K562 (cell line): ENCODE data around the gene ING4. TPM values are rescaled to one million over a fixed set of nuclear protein-coding genes. Genes with fewer than 3 reads are reported as not detected.

ENCODE experiments used
- BRD4 ChIP-seq: fragments of 200-600 bp; sonication (generic); IDR thresholded peaks from 2 replicates; pipeline ENCODE4 v1.6.1; 2017; ENCODE audit warnings: inconsistent platforms
- E2F3 ChIP-seq: fragments of 250-450 bp; sonication (Bioruptor Pico); IDR thresholded peaks from 2 replicates; pipeline ENCODE4 v1.4.0; 2020; ENCODE audit warnings: mild to moderate bottlenecking
- EGR1 ChIP-seq: fragments of 450-650 bp; conservative IDR thresholded peaks from 2 replicates; pipeline ENCODE4 v1.6.1; 2017; ENCODE audit warnings: mild to moderate bottlenecking
- ELF4 ChIP-seq: fragments of 450-650 bp; formaldehyde crosslinking; IDR thresholded peaks from 2 replicates; pipeline ENCODE4 v1.4.0; 2022; ENCODE audit warnings: missing genetic modification characterization
- L3MBTL2 ChIP-seq: fragments of 450-650 bp; IDR thresholded peaks from 2 replicates; pipeline ENCODE4 v1.6.1; 2016; ENCODE audit warnings: mild to moderate bottlenecking, moderate library complexity
- LARP7 ChIP-seq: fragments of 450-650 bp; IDR thresholded peaks from 2 replicates; pipeline ENCODE4 v1.6.1; 2016
- MAZ ChIP-seq, 2 experiments: fragments of 450-650 bp in 1 of 2; sonication (generic) in 1 of 2; formaldehyde crosslinking; IDR thresholded peaks in 1 of 2; conservative IDR thresholded peaks in 1 of 2; 2 replicates each; pipeline versions ENCODE4 v1.4.0 to v1.5.0; 2020; ENCODE audit warnings: mild to moderate bottlenecking in 1 of 2, missing genetic modification reagents in 1 of 2
- MYC ChIP-seq, 2 experiments: fragments of 250-450 bp in 1 of 2; sonication (Bioruptor Pico) in 1 of 2; IDR thresholded peaks; 2 replicates each; pipeline versions ENCODE4 v1.5.1 to v1.6.1; 2012 to 2021; ENCODE audit warnings: low read depth in 2 of 2, borderline replicate concordance in 1 of 2, improper control_type of control experiment in 1 of 2, low read length in 1 of 2, mild to moderate bottlenecking in 1 of 2, moderate library complexity in 1 of 2
- NFATC3 ChIP-seq: fragments of 450-650 bp; IDR thresholded peaks from 2 replicates; pipeline ENCODE4 v1.6.1; 2017; ENCODE audit warnings: mild to moderate bottlenecking
- NFRKB ChIP-seq: fragments of 450-650 bp; IDR thresholded peaks from 2 replicates; pipeline ENCODE4 v1.6.1; 2016; ENCODE audit warnings: low read depth
- PYGO2 ChIP-seq: fragments of 450-650 bp; IDR thresholded peaks from 2 replicates; pipeline ENCODE4 v1.6.1; 2016; ENCODE audit warnings: mild to moderate bottlenecking, missing genetic modification characterization, moderate library complexity, missing compliant biosample characterization
- ZBTB1 ChIP-seq: sonication (generic); formaldehyde crosslinking; IDR thresholded peaks from 2 replicates; pipeline ENCODE4 v1.8.1; 2023; ENCODE audit warnings: missing genetic modification reagents, low read depth, mild to moderate bottlenecking, borderline replicate concordance
- ZFP36 ChIP-seq: fragments of 150-350 bp; IDR thresholded peaks from 2 replicates; pipeline ENCODE4 v1.6.1; 2018; ENCODE audit warnings: low read length, low read depth; ENCODE audit not compliant: partially characterized antibody
- ZNF12 ChIP-seq: sonication (generic); formaldehyde crosslinking; IDR thresholded peaks from 2 replicates; pipeline ENCODE4 v1.4.0; 2020; ENCODE audit warnings: mild to moderate bottlenecking, missing genetic modification reagents
- ZNF146 ChIP-seq: IDR thresholded peaks from one replicate; pipeline ENCODE4 v1.6.1; 2018; ENCODE audit warnings: missing compliant biosample characterization; ENCODE audit not compliant: unreplicated experiment
- ZNF184 ChIP-seq: sonication (generic); formaldehyde crosslinking; IDR thresholded peaks from 2 replicates; pipeline ENCODE4 v1.5.0; 2020; ENCODE audit warnings: missing genetic modification reagents
- ZNF507 ChIP-seq: conservative IDR thresholded peaks from 2 replicates; pipeline ENCODE4 v1.6.1; 2017; ENCODE audit warnings: missing genetic modification characterization, missing compliant biosample characterization
- ZNF699 ChIP-seq: fragments of 250-450 bp; sonication (Bioruptor Pico); IDR thresholded peaks from 2 replicates; pipeline ENCODE4 v1.8.0; 2021; ENCODE audit warnings: mild to moderate bottlenecking, moderate library complexity; ENCODE audit not compliant: insufficient replicate concordance
- ZNF766 ChIP-seq: fragments of 200-800 bp; sonication (Bioruptor generic); conservative IDR thresholded peaks from 2 replicates; pipeline ENCODE4 v1.6.1; 2016; ENCODE audit warnings: missing genetic modification characterization, missing compliant biosample characterization
- polyA plus RNA-seq, 8 experiments: library from polyadenylated mRNA; depleted of rRNA in 4 of 8; stranded (reverse) in 5 of 8; unstranded in 3 of 8; fragments of >200 nt; fragmentation: Nextera tagmentation in 2 of 8; fragmentation: Illumina TruSeq in 1 of 8; extraction: Ambion mirVana in 2 of 8; extraction: Trizol in 1 of 8; gene quantifications; 2 replicates each; pipeline versions ENCODE4 v1.2.1 to v1.2.3, GENCODE V29; 2011 to 2014; ENCODE audit warnings: inconsistent platforms in 1 of 8, missing spikeins in 1 of 8
- total RNA-seq, 7 experiments: library from RNA; depleted of rRNA in 6 of 7; stranded (reverse); fragments of >200 nt in 6 of 7; fragmentation: Illumina TruSeq in 2 of 7; extraction: Trizol in 2 of 7; gene quantifications; 2 replicates each; pipeline versions ENCODE4 v1.2.1 to v1.2.3, GENCODE V29; 2011 to 2021; ENCODE audit warnings: low replicate concordance in 1 of 7
- TF ChIP-seq, protein P1 (sequence below): sonication (generic); formaldehyde crosslinking; IDR thresholded peaks from 2 replicates; pipeline ENCODE4 v1.8.0; 2022; ENCODE audit warnings: mild to moderate bottlenecking, low read depth, missing genetic modification reagents
- TF ChIP-seq, protein P2 (sequence below): sonication (generic); formaldehyde crosslinking; IDR thresholded peaks from 2 replicates; pipeline ENCODE4 v1.8.1; 2023; ENCODE audit warnings: missing genetic modification reagents, mild to moderate bottlenecking, borderline replicate concordance
- TF ChIP-seq, protein P3 (sequence below): sonication (generic); IDR thresholded peaks from 2 replicates; pipeline ENCODE4 v1.6.1; 2016

ING4 gene
- total and polyA plus RNA-seq, 9 of the 15 experiments (the other 6 are each of a cell fraction or from before 2014, with no cell fraction given) = 6.6 to 30.2 (median 15.7) TPM

DNA sequence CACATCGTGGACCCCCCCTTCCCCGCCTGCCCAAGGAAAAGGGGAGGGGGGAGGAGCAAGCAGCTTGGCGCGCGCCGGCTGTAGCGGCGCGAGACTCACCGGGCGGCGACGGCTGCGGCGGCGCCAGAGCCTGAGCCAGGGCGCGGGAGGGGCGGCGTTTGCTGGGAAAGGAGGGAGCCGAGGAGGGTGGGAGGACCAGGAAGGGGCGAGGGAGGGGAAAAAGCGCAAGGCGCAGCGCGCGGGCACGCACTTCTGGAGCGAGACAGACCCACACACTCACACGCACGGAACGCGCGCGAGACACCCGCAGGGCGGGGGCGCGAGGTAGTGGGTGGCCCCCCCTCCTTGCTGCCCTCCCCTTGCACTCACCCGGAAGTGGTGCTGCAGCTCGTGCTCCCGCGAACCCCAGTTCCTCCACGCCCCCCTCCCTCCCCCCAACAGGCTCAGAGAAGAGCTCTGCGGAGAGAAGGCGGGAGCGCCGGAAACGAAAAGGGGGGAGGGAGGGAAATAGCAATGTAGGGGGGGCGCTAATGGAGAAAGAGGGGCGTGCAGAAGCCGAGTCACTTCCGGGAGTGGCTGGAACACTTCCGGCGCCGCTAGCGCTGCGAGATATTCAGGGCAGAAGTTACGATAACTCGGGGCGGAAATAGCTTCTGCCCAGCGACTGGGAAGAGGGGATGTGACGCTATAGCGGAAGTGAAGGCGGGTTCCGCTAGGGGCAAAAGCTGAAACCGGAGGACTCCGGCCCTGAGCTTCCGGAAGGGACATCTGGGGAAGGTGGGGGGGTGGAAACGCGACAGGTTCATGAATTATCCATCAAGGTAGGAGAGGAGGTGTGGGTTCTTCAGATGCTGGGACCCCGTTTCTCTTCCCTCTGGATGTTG, 26.3 kb upstream of the ING4 start, which contains the start of gene ZNF384 (continued):
- TF ChIP-seq PYGO2 (tag) (no peak), ZBTB1 (CRISPR knock-in tag) (no peak), BRD4 (peak; percentile 63; the same call in 1 of the 2 replicates), ZNF184 (CRISPR knock-in tag) (no peak), NFRKB (no peak; the same call in 1 of the 2 replicates), ZNF699 (CRISPR knock-in tag) (no peak), E2F3 (CRISPR knock-in tag) (no peak), NFATC3 (no peak), LARP7 (no peak), EGR1 (peak; percentile 63), ZNF507 (no peak), MYC (IDR thresholded peaks at IDR 0.05; ENCODE audit: low read depth, low read length) (peak; percentile 35), MYC (CRISPR knock-in tag; IDR thresholded peaks at IDR 0.05; ENCODE audit: borderline replicate concordance, low read depth) (no peak), L3MBTL2 (0 out of 2 replicates have a peak, but pooled peaks have one; percentile 17), ZNF12 (CRISPR knock-in tag) (no peak), ZNF766 (CRISPR knock-in tag) (peak; percentile 43; the same call in 1 of the 2 replicates), ZNF146 (CRISPR knock-in tag) (no peak), ZFP36 (no peak), MAZ (CRISPR knock-in tag; conservative IDR thresholded peaks at IDR 0.05 in 1 of 2, IDR thresholded peaks at IDR 0.05 in 1 of 2) (peak; percentile 93 to 95), ELF4 (CRISPR knock-in tag) (peak; percentile 55; the same call in 1 of the 2 replicates)
- TF ChIP-seq, protein P1, sequence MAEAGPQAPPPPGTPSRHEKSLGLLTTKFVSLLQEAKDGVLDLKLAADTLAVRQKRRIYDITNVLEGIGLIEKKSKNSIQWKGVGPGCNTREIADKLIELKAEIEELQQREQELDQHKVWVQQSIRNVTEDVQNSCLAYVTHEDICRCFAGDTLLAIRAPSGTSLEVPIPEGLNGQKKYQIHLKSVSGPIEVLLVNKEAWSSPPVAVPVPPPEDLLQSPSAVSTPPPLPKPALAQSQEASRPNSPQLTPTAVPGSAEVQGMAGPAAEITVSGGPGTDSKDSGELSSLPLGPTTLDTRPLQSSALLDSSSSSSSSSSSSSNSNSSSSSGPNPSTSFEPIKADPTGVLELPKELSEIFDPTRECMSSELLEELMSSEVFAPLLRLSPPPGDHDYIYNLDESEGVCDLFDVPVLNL (CRISPR knock-in tag) = no peak
- TF ChIP-seq, protein P2, sequence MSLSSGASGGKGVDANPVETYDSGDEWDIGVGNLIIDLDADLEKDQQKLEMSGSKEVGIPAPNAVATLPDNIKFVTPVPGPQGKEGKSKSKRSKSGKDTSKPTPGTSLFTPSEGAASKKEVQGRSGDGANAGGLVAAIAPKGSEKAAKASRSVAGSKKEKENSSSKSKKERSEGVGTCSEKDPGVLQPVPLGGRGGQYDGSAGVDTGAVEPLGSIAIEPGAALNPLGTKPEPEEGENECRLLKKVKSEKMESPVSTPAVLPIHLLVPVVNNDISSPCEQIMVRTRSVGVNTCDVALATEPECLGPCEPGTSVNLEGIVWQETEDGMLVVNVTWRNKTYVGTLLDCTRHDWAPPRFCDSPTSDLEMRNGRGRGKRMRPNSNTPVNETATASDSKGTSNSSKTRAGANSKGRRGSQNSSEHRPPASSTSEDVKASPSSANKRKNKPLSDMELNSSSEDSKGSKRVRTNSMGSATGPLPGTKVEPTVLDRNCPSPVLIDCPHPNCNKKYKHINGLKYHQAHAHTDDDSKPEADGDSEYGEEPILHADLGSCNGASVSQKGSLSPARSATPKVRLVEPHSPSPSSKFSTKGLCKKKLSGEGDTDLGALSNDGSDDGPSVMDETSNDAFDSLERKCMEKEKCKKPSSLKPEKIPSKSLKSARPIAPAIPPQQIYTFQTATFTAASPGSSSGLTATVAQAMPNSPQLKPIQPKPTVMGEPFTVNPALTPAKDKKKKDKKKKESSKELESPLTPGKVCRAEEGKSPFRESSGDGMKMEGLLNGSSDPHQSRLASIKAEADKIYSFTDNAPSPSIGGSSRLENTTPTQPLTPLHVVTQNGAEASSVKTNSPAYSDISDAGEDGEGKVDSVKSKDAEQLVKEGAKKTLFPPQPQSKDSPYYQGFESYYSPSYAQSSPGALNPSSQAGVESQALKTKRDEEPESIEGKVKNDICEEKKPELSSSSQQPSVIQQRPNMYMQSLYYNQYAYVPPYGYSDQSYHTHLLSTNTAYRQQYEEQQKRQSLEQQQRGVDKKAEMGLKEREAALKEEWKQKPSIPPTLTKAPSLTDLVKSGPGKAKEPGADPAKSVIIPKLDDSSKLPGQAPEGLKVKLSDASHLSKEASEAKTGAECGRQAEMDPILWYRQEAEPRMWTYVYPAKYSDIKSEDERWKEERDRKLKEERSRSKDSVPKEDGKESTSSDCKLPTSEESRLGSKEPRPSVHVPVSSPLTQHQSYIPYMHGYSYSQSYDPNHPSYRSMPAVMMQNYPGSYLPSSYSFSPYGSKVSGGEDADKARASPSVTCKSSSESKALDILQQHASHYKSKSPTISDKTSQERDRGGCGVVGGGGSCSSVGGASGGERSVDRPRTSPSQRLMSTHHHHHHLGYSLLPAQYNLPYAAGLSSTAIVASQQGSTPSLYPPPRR (CRISPR knock-in tag) = no peak; the same call in 1 of the 2 replicates
- TF ChIP-seq, protein P3, sequence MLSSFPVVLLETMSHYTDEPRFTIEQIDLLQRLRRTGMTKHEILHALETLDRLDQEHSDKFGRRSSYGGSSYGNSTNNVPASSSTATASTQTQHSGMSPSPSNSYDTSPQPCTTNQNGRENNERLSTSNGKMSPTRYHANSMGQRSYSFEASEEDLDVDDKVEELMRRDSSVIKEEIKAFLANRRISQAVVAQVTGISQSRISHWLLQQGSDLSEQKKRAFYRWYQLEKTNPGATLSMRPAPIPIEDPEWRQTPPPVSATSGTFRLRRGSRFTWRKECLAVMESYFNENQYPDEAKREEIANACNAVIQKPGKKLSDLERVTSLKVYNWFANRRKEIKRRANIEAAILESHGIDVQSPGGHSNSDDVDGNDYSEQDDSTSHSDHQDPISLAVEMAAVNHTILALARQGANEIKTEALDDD = no peak
